ENCODE measurements around the gene C13orf46.

The C13orf46 gene

DNA sequence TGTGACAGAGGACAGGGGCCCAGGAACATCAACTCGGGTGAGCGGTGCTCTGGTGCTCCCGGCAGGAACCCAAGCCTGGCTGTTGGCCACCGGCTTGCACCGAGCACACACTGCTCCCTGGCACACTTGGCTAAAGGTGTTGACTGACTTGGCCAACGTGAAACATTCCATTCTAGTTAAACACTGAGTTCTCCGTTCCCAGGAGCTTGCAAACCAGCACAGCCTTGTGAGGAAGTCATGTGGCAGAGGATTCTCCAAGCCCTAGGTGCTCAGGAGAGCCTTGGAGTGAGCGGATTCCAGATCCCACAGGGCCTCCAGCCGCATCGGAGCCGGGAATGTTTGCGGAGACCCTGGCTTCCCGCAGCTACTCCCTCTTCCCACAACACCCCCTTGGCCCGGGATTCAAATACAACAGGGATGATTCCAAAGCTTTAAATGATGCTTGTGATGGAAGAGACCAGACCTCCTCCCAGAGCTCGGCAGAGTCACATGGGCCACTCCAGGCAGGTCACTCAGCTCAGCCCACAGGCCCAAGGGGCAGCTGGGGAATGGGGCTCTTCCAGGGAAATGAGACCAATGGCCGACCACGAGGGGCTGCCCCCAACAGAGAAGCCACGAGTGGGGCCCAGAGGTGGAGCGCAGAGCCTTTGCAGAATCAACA, 2.9 kb downstream of the C13orf46 start:
- DNase-seq, result no peak

DNA sequence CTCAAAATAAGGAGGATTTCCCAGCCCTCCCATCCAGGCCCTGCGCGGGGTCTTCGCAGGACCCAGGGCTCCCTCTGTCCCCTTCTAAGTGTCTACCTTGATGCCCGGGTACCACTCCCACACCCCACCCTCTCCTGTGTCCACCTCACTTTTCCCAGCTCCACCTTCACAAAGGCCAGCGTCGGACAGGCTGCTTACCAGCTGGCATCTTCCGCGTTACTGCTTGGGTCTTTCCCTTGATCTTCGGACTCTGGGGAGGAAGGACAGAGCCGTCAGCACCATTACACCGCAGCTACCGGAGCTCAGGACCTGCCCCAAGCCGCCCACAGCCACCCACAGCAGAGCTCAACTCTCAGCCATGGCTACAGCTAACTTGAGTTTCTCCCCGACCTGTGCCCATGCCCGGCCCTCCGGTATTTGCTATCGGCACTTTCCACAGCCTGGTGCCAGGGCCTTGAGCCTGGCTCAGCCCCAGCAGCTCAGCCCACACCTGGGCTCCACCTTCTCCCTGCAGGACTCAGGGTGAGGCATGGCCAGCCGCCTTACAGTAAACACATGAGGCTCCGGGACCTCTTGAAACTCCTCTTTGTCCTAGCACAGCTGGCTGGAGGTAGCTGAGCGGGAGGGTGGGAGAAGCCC, 3.8 kb downstream of the C13orf46 start:
- no peak for DNase-seq

DNA sequence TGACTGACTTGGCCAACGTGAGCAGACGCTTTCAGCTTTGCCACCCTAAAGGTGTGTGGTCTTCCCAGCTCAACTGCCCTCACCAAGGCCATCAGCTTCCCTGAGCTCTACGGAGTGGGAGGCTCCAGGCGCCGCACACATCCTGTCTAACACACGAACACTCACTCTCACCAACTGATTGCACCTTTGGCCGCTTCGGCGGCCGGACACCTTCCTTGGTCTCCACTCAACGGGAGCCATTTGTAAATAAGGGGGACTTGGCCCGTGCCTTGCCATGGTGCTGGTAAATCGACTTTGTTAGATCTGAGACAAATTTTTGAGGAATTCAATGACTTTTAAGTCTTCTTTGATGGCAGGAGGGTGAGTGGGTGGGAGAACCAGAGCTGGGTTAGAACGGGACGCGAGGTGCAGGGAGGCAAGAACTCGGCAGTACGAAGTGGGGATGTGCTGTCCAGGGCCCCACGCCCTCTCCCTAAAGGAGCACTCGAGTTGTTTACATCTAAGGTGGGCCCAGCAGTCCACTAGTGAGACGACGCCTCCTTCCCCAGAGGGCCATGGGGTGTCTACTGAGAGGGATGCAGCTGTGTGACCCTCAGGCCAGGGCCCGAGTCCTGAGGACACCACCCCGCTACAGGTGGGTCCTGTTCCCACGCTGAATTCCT, 4.4 kb downstream of the C13orf46 start:
- no peak for DNase-seq

DNA sequence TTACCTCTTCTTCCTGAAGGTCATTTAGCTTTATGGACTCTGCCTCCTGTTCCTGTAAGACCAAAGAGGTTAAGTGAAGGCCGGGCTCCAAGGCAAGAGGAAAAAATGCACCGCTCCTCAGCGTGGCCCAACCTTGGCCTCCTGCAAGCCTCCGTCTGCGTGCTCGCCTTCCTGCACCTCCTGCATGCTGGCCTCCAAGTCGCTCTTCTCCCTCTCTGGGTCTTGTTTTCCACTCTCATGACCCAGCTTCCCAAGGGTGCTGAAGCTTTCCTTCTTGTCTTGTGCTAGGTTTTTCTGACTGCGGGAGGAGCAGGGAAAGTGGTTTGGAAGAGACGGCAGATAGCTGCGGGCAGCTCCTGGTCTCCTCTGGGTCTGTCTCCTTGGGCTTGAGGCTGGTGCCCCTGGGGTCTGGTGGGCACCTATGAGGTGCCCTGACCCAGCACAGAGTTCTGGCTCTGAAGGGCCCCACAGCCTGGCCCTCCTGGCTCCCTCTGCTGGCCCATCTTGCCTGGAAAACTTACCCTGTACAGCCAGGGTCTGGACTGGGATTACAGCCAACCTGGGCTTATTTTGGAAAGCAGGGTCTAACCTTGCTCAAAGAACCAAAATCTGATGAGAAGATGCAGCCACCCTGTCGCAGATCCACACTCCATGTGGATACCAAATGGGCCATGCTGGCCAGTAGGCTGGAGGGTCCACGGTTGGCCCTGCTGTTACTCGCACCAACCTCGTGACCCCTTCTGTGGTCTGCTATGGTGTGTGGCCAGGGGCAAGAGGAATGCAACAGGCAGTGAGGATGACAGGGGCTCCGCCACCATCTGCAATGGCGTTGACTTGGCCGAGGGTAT, 5.2 kb downstream of the C13orf46 start:
- no peak for DNase-seq

DNA sequence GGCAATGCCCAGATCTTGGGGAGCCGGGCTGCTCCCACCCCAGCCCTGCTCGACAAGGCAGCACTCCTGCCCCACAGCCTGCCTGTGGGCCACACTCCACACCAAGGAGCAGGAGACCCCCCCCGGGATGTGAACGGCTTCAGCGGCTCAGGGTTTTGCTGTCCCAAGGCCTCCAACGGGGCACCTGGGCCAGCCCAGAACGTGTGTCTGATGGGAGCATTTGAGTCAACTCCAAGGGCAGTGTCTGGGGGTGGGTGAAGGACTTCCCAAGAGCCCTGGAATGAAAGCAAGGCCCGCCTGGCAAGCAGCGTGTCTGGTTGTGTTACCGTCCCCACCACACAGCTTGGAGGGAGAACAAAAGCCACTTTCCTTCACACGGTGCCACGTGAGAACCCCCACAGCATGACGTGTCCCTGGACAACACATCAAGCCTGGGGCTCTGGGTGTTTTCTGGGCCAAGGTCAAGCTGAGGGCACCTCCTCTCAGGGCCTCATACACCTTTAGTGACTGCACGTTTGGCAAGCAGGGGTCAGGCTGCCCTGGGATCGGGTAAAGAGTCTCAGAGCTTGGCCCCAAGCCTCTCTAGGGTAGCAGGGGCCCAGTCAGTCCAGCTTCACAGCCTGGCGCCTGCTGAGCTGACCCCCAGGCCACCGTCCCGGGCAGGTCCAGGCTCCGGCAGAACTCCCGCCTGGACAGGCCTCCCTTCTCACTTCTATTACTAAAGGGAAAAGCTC, 6.0 kb downstream of the C13orf46 start:
- DNase-seq, result no peak

DNA sequence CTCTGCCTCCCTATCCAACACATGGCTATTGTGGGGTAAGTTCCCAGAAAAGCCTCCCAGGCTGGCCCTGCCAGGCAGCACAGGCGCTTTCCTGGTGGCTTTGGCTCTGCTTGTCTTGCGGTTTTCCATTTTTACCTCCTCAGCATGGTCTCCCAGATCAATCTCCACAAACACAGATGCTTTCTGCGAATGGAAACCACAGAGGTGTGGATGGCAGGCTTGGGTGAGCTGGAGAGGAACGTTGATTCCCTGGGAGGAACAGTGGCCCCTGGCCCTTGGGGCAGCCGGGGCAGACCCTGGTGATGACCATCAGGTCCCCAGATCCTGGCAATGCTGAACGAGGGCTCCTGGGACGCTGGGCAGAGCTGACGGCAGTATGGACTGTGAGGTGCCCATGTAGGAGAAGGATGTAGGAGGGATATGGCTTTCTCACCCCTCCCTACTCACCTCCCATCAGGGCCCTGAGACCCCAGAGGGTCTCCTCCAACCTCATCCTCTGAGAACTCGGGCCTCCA, 6.6 kb downstream of the C13orf46 start:
- DNase-seq, result no peak

DNA sequence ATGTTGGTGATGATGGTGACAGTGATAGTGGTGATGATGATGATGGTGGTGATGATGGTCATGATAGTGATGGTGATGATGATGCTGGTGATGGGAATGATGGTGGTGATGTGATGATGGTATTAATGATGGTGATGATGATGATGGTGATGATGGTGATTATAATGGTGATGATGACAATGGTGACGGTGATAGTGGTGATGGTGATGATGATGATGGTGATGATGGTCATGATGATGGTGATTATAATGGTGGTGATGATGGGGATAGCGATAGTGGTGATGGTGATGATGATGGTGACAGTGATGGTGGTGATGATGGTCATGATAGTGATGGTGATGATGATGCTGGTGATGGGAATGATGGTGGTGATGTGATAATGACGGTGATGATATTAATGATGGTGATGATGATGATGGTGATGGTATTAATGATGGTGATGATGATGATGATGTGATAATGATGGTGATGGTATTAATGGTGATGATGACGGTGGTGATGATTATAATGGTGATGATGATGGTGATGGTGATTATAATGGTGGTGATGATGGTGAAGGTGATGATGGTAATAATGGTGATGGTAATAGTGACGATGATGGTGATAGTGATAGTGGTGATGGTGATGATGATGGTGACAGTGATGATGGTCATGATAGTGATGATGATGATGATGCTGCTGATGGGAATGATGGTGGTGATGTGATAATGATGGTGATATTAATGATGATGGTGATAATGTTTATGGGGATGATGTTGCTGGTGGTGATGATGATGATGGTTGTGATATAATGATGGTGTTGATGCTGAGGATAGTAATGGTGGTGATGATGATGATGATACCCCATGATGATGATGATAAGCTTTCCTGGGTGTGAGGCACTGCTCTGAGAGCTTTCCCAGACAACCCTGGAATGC, 7.7 kb downstream of the C13orf46 start:
- DNase-seq, result no peak

DNA sequence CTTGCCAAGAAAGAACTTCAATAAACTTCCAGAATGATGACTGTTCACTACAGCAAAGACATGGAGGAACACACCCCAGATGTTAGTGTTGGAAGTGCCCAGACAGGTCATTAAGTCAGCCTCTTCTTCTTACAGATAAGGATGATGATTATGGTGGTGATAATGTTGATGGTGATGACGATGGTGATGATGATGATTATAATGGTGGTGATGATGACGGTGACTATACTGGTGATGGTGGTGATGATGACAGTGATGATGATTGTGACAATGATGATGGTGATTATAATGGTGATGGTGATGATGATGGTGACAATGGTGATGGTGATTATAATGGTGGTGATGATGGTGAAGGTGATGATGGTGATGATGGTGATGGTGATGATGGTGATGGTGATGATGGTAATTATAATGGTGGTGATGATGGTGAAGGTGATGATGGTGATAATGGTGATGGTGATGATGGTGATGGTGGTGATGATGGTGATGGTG, 8.4 kb downstream of the C13orf46 start:
- no peak for DNase-seq

DNA sequence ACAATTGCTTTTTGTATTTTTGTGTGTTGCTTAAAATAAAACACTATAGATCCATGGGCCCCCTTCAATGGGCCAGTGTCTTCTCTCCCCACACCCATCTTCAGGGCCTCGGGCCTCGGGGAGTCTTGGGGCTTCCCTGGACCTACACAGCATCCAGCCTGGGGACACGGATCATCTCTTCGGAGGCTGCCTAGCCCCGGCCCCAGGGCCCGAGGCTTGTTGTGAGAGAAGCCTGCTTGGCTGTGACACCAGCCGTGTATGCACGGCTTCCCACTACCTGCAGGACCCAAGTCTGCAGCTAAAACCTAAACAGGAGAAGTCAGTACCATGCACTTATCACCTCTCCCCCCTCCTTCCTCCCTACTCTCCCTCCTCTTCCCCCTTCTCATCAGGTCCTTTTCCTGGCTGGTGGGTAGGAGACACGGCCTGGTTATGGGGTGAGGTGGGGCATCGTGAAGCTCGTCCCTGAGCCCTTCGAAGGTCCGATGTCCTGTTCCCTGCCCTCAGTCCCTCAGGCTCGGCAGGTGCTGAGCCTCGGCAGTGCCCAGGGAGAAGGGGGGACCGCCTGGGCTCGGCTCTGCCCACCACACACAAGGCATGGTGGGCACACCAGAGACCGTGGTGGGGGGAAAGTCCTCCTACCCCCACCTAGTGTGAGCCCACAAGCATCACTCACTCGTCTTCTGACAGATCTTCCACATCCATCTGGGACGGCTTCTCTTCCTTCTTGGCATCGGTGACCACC, 9.5 kb downstream of the C13orf46 start:
- no peak for DNase-seq

DNA sequence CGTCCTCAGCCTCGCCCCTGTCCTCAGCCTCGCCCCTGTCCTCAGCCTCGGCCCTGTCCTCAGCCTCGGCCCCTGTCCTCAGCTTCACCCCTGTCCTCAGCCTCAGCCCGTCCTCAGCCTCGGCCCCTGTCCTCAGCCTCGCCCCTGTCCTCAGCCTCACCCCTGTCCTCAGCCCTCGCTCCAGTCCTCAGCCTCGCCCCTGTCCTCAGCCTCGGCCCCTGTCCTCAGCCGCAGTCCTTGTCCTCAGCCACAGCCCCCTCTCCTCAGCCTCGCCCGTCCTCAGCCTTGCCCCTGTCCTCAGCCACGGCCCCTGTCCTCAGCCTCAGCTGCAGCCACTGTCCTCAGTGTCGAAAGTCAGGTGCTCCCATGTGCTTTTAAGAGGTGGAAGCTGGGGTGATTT, 10.5 kb downstream of the C13orf46 start:
- no peak for DNase-seq

DNA sequence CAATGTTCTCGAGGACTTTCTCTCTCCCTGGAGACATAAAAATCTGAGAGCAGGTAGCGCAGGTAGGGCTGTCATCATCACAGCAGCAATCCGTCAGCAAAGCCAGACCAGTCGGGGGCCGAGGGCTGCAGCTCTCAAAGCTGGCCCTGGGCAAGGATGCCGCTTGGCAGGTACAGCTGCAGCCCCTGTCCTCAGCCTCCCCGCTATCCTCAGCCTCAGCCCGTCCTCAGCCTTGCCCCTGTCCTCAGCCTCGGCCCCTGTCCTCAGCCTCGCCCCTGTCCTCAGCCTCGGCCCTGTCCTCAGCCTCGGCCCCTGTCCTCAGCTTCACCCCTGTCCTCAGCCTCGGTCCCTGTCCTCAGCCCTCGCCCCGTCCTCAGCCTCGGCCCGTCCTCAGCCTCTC, 10.9 kb downstream of the C13orf46 start:
- DNase-seq, result no peak

DNA sequence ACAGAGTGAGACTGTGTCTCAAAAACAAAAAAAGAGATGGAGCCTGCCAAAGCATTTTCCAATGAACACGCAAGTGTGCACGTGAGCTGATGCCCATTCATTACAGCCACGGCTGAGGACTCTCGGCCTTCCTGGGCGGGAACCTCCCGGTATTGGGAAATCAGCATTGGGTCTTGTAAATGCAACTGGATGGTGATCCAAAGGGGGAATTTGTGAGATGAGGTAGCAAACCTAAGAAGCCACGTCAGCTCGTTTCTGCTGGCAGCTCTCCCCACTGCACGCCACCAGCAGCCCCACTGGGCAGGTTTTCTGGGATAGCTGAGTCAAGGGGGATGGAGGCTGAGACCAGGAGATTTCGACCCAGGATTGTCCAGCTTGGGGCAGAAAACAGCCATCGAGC, 11.5 kb downstream of the C13orf46 start:
- no peak for DNase-seq

DNA sequence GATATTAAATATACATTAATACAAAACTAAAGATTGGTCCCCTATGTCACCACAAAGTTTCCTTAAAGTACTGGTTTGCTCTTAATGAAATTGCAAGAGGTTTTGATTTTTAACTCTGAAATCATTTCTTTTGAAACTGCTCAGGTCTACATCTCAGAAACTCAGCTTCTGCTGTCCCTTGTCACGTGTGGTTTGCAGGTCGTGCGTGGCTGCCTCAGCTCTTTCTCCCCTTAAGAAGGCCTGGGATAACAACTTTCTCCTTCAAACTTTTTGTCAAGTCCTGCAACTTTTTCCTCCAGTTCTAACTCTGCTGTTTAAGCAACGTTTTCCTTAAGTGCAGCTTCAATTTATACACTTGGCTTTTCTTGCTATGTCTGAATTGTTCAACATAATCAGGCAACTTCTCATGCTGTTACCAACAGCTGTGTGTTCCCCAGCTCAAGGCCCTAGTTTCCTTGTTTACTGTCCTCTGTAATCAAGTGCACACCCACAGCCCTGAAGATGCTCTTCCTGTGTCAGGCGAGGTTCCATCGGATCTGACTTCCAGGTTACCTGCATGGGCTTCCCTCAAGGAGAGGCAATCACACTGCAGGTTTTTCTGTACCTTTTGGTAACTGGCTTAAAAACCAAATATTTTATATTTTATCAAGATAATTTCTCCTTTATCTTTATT, 13.5 kb downstream of the C13orf46 start:
- no peak for DNase-seq

DNA sequence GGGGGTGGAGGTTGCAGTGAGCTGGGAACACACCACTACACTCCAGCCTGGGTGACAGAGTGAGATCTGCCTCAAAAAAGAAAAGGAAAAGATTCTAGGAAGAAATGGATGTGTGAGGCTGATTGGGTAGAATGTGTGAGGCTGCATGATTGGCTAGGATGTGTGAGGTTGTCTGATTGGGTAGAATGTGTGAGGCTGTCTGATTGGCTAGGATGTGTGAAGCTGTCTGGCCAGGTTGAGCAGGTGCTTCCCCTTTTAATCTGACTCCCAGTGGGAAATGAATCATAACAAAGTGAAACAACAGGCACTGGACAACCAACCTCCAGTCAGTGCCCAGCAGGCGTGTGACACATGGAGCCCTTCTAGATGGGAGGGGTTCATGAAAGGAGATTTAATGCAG, 14.7 kb downstream of the C13orf46 start:
- DNase-seq, result no peak

DNA sequence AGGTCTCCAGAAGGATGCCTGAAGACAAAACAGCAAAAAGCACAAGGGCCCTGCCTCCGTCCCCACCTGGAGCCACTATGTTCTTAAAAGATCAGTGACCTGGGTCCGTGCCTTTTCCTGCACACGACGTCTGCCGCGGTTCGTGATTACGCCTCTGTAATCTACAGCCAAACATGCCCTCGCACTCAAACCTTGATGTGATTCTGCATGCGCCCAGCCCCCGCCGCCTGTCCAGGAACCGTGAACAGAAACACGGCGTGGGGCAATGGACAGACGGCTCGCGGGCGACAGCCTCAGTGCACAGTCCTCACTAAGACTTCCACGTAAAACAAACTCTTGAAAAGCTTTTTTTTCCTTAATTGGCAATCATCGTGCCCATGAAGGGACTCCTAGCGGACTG, 15.5 kb downstream of the C13orf46 start:
- no peak for DNase-seq

DNA sequence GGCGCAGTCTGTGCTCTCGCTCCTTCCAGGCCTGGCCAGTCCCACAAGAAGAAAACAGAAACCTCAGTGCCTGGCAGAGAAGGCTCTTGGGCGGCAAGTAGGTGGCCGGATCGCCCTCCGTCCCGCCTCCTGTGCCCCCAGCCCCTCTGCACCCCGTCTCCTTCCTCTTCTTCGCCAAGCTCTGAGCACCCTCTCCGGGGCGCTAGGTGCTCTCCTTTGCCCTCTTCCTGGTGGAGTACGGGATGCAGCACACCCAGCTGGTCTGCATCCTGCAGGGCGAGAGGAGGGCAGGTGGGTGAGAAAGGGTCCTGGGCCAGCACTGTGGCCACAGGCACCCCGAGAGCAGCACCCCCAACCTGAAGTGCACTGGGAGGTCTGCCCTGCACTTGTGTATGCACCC, 17.3 kb downstream of the C13orf46 start:
- no peak for DNase-seq

DNA sequence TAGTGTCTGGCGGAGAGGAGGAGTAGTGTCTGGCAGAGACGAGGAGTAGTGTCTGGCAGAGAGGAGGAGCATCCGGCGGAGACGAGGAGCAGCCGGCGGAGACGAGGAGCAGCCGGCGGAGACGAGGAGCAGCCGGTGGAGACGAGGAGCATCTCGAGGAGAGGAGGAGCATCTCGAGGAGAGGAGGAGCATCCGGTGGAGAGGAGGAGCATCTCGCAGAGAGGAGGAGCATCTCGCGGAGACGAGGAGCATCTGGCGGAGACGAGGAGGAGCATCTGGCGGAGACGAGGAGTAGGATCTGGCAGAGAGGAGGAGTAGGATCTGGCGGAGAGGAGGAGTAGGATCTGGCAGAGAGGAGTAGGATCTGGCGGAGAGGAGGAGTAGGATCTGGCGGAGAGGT, 18.2 kb downstream of the C13orf46 start:
- no peak for DNase-seq

DNA sequence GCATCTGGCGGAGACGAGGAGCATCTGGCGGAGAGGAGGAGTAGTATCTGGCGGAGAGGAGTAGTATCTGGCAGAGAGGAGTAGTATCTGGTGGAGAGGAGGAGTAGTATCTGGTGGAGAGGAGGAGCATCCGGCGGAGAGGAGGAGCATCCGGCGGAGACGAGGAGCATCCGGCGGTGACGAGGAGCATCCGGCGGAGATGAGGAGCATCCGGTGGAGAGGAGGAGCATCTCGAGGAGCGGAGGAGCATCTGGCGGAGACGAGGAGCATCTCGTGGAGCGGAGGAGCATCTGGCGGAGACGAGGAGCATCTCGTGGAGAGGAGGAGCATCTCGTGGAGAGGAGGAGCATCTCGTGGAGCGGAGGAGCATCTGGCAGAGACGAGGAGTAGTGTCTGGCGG, 18.6 kb downstream of the C13orf46 start:
- no peak for DNase-seq

DNA sequence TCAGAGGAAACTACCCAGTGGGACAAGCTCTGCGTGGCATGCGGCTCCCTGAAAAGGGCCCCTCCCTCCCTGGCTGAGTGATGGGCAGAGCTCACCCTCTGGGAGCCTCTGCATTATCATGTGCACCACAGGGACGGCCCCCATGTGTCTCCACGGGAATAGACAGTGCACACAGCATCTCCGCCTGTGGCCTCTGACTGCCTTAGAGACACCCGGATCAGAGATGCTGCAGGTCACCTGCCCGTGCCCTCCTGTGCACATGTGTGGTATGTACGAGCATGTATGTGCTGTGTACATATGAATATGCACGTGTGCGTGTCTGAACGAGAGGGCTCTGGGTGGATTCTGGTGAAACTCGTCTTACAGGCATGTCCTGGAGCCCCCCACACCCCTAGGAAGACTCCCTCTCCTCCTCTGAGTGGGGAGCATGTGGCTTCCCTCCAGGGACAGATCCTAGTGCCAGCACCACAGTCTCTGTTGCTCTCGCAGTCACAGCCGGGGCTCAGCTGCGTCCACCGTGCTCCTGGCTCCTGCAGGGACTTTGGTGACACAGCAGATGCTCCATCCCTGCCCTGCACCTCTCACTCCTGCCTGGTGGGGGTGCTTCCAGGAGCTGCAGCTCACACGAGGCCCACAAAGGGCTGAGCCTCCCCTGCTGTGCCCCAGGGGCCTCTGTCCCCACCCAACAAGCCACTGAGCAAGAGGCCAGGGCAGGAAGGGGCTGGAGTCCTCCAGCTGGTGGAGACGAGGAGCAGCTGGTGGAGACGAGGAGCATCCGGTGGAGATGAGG, 19.6 kb downstream of the C13orf46 start:
- no peak for DNase-seq

Measured in activated effector memory CD4-positive, alpha-beta T cell treated with Interleukin-2 at 50 U/mL for 16 hours (primary cell).